ENCODE results near the gene ZC3HAV1.

DNA sequence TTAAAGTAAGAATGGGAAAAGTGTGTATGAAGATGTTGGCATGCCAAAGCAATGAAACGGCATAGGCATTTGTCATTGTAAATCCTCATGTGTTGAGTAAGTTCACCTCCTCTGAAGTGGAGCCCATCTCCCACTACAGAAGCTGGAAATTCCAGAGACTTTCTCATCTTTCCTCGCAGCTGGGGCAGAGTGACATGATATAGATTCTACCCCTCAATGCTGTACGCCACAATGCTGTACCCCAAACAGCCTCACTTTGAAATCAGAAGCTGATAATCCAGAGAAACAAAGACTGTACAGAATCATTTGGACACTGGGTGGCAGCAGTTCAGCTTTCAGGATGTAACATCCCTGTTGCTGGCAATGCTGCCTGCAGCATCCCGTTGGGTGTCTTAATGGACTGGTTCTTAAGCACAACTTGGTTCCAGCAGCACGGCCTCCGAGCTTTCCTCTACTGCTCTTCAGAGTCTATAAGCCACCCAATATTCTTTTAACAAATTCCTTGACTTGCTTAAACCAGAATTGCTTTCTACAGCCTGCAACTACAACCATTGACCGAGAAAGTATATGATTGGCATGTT, 92.5 kb downstream of the ZC3HAV1 start:
- TF ChIP-seq, protein P1, sequence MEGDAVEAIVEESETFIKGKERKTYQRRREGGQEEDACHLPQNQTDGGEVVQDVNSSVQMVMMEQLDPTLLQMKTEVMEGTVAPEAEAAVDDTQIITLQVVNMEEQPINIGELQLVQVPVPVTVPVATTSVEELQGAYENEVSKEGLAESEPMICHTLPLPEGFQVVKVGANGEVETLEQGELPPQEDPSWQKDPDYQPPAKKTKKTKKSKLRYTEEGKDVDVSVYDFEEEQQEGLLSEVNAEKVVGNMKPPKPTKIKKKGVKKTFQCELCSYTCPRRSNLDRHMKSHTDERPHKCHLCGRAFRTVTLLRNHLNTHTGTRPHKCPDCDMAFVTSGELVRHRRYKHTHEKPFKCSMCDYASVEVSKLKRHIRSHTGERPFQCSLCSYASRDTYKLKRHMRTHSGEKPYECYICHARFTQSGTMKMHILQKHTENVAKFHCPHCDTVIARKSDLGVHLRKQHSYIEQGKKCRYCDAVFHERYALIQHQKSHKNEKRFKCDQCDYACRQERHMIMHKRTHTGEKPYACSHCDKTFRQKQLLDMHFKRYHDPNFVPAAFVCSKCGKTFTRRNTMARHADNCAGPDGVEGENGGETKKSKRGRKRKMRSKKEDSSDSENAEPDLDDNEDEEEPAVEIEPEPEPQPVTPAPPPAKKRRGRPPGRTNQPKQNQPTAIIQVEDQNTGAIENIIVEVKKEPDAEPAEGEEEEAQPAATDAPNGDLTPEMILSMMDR (IDR thresholded peaks at IDR 0.05): peak; percentile 91
- no peak for TF ChIP-seq ZFX (IDR thresholded peaks at IDR 0.05; ENCODE audit: borderline replicate concordance)

Measured in 22Rv1 (cell line).